SK-N-SH (cell line): Measurements from ENCODE around the gene HLTF.

ENCODE experiments used
- CHD2 ChIP-seq: fragments of 150-350 bp; IDR thresholded peaks from 2 replicates; pipeline ENCODE4 v1.6.1; 2018; ENCODE audit warnings: low read length; ENCODE audit not compliant: partially characterized antibody
- ELF1 ChIP-seq: IDR thresholded peaks from 2 replicates; pipeline ENCODE4 v1.4.0; 2012
- EP300 ChIP-seq, 2 experiments: IDR thresholded peaks; 2 replicates each; pipeline versions ENCODE4 v1.4.0 to v1.6.1; 2012; ENCODE audit warnings: borderline replicate concordance in 1 of 2, low read depth in 1 of 2, low read length in 1 of 2
- EZH2phosphoT487 ChIP-seq: fragments of 200-600 bp; sonication (generic); IDR thresholded peaks from 2 replicates; pipeline ENCODE4 v1.6.1; 2017; ENCODE audit warnings: low read depth, mixed run types, mild to moderate bottlenecking, antibody characterized with exemption, moderate library complexity, borderline replicate concordance
- JUND ChIP-seq: IDR thresholded peaks from 2 replicates; pipeline ENCODE4 v1.4.0; 2012
- PBX3 ChIP-seq: IDR thresholded peaks from 2 replicates; pipeline ENCODE4; 2012
- POLR2AphosphoS5 ChIP-seq: IDR thresholded peaks from 2 replicates; pipeline ENCODE4 v1.6.1; 2012; ENCODE audit warnings: low read depth, low read length
- SMC3 ChIP-seq: IDR thresholded peaks from 2 replicates; pipeline ENCODE4 v1.6.1; 2012; ENCODE audit warnings: low read depth, low read length, improper control_type of control experiment
- TF ChIP-seq, protein P1 (sequence below): fragments of 200-600 bp; sonication (generic); IDR thresholded peaks from 2 replicates; pipeline ENCODE4 v1.6.1; 2017; ENCODE audit warnings: antibody characterized with exemption, mild to moderate bottlenecking, moderate library complexity

DNA sequence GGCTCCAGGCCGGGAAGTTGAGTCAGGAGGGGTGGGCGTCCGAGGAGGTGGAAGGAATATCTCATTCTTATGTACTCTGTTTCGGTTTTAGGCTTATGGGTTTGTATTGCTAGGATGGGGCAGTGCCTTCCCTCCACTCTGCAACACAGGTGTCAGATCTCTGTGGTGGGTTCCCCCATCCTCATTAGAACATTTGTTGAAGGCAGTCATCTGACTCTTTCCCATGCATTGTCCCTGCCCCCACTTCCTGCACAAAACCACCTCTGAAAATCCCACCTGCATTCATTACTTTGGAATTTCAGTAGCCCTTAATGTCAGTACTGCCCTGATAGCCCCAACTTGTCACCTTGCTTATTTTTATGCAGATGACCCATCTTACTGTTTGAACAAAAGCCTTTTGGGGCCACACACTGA is 65.5 kb downstream of the HLTF start:
- TF ChIP-seq JUND (no peak), EZH2phosphoT487 (no peak), POLR2AphosphoS5 (no peak), ELF1 (no peak), PBX3 (no peak), CHD2 (no peak), EP300 (IDR thresholded peaks at IDR 0.05; ENCODE audit: borderline replicate concordance in 1 of 2, low read depth in 1 of 2, low read length in 1 of 2) (no peak), SMC3 (no peak)
- TF ChIP-seq, protein P1, sequence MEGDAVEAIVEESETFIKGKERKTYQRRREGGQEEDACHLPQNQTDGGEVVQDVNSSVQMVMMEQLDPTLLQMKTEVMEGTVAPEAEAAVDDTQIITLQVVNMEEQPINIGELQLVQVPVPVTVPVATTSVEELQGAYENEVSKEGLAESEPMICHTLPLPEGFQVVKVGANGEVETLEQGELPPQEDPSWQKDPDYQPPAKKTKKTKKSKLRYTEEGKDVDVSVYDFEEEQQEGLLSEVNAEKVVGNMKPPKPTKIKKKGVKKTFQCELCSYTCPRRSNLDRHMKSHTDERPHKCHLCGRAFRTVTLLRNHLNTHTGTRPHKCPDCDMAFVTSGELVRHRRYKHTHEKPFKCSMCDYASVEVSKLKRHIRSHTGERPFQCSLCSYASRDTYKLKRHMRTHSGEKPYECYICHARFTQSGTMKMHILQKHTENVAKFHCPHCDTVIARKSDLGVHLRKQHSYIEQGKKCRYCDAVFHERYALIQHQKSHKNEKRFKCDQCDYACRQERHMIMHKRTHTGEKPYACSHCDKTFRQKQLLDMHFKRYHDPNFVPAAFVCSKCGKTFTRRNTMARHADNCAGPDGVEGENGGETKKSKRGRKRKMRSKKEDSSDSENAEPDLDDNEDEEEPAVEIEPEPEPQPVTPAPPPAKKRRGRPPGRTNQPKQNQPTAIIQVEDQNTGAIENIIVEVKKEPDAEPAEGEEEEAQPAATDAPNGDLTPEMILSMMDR = no peak
